CD4-positive, alpha-beta T cell treated with Interferon gamma for 1 hour (primary cell): ENCODE data around the gene ADAP1.

Experiments used
- DNase-seq: peaks from one replicate; pipeline ENCODE4 v3.0.0-alpha.2; 2020

Gene ADAP1

GRCh38 chr7:903921-904755 is 50.3 kb downstream of the ADAP1 start:
- no peak for DNase-seq

DNA sequence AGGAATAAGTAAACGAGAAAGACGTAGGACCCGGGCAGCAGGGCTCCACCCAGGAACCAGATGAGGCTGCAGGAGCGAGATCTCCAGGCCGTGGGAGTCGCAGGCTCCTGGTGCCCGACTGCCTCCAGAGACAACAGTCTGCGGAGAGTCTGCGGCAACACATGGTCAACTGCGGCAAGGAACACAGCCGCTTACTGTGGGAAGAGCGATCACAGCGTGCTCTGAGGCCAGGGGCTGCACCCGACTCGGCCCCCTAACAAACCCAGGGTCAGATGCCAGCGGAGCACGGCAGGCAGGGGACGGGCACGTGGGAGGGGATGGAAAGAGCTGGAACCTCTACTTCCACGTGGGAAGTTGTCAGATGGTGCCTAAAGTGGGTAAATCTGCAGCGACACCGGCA is 51.5 kb downstream of the ADAP1 start:
- DNase-seq, result no peak

DNA sequence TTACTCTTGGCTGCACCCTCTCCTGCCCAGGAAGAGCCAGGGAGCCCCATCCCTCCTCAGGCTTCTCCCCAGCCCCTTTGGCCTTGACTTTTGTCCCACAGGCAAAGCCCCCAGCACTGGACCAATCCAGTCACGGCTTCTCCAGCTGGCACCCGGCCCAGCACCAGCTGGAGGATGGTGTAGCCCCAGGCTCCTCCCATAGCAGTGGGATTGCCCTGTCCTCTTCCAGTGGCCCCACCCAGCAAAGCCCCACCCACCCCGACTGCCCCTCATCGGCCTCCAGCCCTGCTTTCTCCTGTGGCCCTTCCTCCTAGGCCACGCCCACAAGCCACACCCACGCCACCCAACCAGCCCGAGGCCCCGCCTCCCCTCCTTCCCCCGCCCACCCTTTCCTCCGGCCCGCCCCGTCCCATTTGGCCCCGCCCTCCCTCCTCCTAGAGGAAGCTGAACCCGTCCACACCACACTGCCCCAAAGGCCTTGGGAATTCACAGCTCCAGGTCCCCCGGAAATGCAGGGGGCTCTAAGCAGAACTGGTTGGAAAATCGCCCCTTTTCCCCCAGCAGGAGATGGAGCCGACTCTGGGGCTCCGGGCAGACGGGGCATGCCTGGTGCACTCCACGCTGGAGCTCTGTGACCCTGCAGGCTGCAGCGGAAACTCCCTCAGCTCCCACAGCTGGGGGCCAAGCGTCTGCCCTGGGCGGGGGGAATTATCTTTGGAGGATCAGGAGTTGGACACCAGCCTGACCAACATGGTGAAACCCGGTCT is 52.9 kb downstream of the ADAP1 start:
- peak; percentile 73 for DNase-seq

- no peak for DNase-seq
Observed at GRCh38 chr7:901041-901387, 53.5 kb downstream of the ADAP1 start.

GRCh38 chr7:900331-901040 is 54.0 kb downstream of the ADAP1 start:
- DNase-seq, result no peak

DNA sequence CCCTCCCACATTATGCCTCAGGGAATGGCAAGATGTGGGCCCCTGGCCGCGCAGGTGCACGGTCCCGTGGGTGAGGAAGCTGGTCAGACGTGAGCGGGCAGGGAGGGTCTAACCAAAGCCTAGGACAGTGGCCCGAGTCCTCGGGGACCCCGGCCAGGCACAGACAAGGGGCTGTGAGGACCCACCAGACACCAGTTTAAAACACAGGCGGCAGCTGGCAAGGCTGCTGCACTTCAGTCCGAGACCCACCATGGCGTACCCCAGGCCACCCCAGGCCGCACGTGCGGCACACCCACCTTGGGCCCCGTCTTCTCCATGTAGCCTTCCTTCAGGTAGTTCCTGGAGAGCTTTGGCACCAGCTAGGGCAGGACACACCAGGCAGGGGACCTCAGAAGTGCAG is 54.7 kb downstream of the ADAP1 start:
- no peak for DNase-seq

DNA sequence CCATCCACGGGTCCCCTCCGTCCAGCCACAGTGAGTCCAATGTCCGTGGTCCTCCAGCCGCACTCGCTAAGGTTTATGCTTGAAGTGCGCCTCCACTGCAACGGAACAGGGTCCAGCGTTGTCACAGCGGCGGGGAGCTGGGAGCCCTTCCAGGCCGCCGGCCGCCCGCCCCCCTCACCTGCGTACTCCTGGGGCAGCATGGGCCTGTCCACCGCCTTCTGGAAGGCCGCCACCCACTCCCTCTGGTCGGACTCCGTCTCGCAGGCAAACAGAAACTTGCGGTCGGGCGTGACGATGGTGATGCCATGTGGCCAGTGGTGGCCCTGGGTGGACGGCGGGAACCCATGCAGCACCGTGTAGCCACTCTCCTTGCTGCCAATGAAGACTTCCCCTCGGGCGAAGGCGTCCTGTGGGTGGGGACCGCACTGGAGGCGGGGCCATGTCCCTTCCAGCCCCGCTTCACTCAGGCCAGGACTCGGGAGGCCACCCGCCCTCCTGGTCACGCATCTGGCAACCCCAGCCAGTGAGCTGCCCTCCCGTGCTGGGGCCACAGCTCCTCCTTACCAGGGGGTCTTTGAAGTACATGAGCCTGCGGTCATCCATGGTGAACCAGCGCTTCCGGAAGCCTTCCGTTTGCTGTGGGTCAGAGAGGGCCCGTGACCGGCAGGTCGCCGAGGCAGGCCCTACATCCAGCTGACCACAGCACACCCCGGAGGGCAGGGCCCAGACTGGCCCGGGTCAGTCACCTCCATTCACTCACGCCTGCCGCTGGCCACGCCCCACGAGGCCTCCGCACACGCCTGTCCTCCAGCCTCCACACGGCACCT is 55.4 kb downstream of the ADAP1 start:
- DNase-seq, result no peak

DNA sequence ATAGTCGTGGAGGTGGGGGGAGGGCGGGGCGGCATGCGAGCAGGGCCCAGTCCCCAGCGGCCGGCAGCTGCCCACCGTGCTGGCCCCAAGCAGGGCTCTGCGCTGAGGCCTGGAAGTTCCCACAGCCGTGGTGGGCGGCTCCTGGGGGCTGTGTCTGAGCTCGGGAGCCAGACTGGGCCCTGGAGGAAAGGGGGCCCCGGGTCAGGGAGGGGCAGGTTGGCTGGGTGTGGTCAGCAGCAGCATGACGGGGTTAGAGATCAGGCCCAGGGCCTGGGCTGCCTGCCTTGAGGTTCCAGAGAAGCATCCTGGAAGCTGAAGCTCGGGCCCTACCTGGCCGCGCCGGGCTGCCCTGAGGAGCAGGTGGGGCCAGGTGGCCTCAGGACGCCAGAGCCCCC is 56.0 kb downstream of the ADAP1 start:
- DNase-seq, result no peak

GRCh38 chr7:897771-898376 is 56.6 kb downstream of the ADAP1 start:
- DNase-seq, result no peak

GRCh38 chr7:897086-897485 is 57.4 kb downstream of the ADAP1 start:
- DNase-seq, result no peak

DNA sequence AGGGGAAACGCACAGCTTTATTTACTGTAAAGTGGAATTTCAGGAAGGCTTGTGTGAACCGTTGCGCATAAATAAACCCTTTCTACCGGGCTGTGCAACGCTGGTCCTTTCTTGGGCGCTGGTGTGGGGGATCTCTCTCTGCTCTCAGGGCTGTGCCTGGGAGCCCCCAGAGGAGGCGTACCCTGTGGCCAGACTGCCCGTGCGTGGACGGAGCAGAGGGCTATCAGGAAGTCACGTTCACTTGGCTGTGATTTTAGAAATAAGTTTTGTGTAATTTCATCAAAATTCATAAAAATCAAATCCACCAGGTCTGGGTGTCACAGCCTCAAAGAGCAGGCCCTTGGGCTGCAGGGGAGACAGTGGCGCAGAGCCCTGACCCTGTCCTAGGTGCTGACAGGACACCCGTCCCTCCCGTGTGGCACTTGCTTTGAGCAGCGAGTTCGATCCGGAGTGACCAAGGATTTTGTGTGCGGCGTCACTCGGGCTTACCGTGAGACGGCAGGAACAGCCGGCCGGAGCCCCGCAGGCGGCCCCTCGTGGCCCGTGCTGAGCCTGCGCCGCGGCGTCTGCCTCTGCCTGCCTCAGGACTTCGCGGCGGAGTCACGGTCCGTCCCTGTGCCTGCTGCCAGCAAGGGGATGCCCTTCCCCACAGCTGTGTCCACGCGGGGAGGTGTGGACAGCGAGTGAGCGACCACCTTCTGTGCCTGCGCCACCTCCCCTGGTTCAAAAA is 58.0 kb downstream of the ADAP1 start:
- DNase-seq, result no peak

DNA sequence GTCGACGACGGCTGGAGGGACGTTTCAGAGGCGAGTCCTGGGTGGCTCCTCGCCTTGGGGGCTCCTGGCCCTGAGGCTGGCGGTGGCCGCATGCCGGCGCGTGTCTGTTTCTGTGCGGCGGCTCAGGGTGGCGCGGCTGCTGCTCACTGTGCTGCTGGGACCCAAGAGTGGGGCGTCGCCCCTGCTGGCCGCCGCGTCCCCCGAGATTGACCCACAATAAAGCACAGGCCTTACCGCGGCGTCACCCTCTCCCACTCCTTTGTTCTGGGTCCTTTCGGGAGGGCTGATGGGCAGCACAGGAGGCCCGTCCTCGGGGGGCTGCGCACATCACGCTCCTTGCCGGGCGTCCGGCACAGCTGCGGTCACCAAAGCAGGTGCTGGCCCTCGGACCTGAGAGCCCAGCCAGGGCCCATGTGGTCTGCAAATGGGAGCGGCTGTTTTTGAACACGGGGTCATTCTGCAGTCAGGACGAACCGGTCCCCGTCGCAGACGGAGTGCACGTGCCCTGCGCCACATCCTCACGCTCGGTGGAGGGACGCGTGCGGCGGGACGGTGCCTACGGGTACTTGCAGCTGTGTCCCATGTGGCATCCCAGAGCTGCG is 58.9 kb downstream of the ADAP1 start:
- DNase-seq, result no peak

- no peak for DNase-seq
Observed at GRCh38 chr7:894927-895450, 59.5 kb downstream of the ADAP1 start.

DNA sequence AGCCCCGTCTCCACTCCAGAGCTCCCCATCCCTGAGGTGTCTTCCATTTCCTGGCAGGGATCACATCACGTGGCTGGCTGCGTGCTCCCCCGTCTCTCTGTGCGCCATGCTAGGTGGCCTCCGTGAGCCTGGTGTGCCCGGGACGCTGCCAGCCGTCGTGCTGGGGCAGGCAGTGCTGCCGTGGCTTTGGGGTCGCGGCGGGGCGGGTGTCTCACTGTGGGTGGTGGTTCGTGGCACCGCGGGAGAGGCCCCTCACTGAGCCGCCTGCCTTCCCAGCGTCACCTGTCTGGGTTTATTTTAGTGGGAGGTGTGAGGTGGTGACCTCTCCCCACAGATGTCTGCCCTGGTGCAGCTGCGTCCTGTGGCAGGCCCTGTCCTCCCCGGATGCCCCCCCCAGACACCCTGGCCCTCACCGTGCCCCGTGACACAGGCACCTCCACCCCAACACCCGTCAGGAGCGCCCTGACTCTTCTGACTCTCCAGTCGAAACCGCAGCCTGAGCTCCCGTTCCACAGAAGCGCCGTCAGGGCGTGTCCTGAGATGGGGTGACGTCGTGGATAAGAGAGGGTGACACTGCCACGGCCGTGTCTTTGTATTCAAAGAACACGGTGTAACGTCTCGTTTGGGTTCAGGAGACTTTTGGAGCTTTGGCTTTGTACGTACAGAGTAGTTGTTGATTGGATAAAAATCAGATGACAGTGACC is 60.2 kb downstream of the ADAP1 start:
- no peak for DNase-seq

DNA sequence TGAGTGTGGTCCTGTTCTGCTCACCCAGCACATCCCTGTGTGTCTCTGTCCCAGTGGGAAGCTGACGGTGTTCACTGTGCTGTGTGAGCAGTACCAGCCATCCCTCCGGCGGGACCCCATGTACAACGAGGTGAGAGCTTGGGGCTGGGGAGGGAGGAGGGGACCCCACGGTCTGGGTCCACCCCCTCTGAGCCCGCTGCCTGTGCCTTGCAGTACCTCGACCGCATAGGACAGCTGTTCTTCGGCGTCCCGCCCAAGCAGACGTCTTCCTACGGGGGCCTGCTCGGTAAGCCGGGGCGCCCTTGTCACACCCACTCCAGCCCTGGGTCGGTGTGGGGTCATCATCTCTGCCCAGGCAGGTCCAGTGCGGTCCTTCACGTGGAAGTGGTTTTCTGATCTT is 60.8 kb downstream of the ADAP1 start:
- no peak for DNase-seq

DNA sequence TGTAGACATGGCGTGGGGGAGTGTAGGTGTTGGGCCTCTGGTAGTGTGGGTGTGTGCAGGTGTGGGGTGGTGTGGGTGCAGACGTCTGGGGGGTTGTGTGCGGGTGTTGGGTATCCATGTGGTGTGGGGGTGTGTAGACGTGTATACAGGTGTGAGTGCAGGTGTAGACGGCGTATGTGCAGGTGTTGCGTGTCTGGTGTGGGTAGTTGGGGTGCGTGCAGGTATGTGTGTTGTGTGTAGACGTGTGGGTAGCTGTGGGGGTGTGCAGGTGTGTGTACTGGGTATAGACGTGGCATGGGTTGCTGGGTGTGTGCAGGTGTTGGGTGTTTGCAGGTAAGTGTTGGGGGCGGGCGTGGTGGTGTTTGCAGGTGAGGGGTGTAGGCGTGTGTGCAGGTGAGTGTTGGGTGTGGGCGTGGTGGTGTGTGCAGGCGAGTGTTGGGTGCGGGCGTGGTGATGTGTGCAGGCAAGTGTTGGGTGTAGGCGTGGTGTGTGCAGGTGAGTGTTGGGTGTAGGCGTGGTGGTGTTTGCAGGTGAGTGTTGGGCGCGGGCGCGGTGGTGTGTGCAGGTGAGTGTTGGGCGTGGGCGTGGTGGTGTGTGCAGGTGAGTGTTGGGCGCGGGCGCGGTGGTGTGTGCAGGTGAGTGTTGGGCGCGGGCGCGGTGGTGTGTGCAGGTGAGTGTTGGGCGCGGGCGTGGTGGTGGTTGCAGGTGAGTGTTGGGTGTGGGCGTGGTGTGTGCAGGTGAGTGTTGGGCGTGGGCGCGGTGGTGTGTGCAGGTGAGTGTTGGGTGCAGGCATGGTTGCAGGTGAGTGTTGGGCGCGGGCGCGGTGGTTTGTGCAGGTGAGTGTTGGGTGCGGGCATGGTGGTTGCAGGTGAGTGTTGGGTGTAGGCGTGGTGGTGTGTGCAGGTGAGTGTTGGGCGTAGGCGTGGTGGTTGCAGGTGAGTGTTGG is 61.6 kb downstream of the ADAP1 start:
- no peak for DNase-seq

DNA sequence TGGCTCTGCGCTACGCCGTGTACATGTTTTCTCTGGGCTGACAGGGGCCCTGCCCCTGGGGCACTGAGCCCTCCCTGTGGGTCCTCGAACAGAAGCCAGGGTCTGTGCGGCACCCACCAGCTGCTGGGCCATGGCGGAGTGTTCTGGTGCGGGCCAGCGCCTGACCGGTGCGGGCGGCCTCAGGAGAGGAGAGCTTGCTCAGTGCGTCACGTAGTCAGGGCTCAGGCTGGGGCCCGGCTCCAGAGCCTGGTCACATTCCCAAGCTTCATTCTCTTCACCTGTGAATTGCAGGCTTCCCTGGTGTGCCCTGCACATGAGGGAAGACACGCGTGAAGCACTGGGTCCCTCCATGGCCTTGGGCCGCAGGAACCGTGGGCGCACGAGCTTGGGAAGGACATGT is 62.7 kb downstream of the ADAP1 start:
- no peak for DNase-seq

- DNase-seq, result no peak
Observed at GRCh38 chr7:891291-891690, 63.2 kb downstream of the ADAP1 start.

GRCh38 chr7:890868-891267 is 63.6 kb downstream of the ADAP1 start:
- no peak for DNase-seq
